Brain microvascular endothelial cell (primary cell): ENCODE data around the gene GRIN2C.

Experiments used
- DNase-seq: peaks from one replicate; pipeline ENCODE4 v3.0.0-alpha.2; 2020
- H3K27ac ChIP-seq: fragments of 250-450 bp; sonication (Bioruptor Pico); 2 replicates; pipeline ENCODE4 v1.5.1; 2020; ENCODE audit warnings: mild to moderate bottlenecking, moderate library complexity
- H3K27me3 ChIP-seq: fragments of 250-450 bp; sonication (Bioruptor Pico); replicated peaks from 2 replicates; pipeline ENCODE4 v1.5.1; 2020; ENCODE audit warnings: mild to moderate bottlenecking
- H3K36me3 ChIP-seq: fragments of 250-450 bp; sonication (Bioruptor Pico); replicated peaks from 2 replicates; pipeline ENCODE4 v1.5.1; 2020; ENCODE audit warnings: mild to moderate bottlenecking
- H3K4me3 ChIP-seq: 2 replicates; pipeline ENCODE4 v1.5.1; 2011; ENCODE audit warnings: low read depth, mild to moderate bottlenecking, control low read depth, low read length, moderate library complexity
- CTCF ChIP-seq: IDR thresholded peaks from 2 replicates; pipeline ENCODE4 v1.5.1; 2011; ENCODE audit warnings: low read depth, mild to moderate bottlenecking, moderate library complexity, low read length, control low read depth, inconsistent platforms; ENCODE audit errors: missing control alignments
- in situ Hi-C: cut with HindIII; loops from 2 replicates; pipeline ENCODE4 v1.10.0; 2017; ENCODE audit warnings: low sequenced_read_pairs, low pct_ligation_motif_present

The GRIN2C gene

DNA sequence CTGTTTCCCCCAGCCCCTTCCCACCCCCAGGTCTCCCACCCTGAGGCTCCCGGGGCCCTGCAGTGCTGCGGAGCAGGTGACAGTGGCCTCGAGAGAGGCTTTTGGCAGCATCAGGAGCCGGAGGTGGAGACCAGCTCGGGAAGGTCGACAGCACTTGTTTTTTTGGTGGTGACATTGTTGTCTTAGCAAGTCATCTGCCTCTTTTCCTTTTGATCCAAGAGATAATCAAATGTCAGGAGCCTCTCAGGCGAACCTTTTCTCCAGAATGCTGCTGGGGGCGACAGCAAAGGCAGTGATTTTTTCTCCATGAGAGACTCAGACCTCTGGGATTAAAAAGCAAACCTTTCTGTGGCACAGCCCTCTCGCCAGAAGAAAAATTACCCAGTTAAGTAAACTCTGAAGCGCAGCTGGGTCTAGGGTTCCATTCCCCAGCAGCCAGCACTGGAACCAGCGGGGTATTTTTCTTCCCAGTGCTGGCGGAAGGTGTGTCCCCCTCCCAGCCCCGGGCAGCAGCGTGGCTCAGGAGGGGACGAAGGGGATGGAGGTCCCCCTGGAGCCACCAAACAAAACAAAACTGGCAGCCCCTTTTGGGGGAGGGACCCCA lies 37.2 kb downstream of the GRIN2C start:
- in situ Hi-C loops: no loop called here
- H3K27me3 ChIP-seq: no peaks in the 10 kb centered on the region
- TF ChIP-seq CTCF: no peak
- DNase-seq: no peak
- peaks cover 10% of the 10 kb centered on the region for H3K36me3 ChIP-seq
- no peak overlapping the region for H3K27ac ChIP-seq
- no peak overlapping the region for H3K4me3 ChIP-seq

DNA sequence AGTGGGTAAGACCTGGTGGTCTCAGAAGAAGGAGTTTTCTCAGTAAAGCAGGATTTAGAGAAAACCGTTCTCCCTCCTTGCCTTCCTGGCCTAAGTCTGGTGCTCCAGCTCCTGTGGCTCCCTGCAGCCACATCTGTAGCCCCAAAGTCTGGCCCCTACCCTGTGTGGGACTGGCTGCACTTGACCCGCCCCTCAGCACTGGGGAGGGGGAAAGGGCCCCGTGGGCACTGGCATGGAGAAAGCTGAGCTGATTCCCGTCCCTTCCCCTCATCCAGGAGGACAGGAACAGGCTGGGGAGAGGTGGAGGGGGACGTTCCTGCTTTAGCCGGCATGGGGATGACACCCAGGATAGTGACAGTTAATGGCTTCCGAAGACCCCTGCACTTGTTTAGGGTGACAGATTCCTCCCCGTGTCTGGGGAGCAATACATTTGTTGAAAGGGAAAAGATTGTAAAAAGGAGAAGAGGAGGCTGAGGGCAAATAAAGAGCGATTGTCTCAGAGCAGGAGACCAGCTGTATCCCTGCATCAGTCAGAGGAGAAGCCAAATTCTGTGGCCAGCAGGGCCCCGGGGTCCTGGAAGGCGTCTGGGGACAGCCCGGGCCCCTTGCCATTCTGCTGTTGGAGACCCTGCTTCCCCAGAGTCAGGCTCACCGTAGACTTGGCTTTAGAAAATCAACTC lies 37.9 kb downstream of the GRIN2C start:
- no peak for TF ChIP-seq CTCF
- Histone ChIP-seq H3K36me3 (peaks cover 10% of the 10 kb centered on the region), H3K4me3 (no peak overlapping the region), H3K27me3 (no peaks in the 10 kb centered on the region), H3K27ac (no peak overlapping the region)
- in situ Hi-C loops: no loop called here
- DNase-seq: no peak

- H3K36me3 ChIP-seq: peaks cover 6% of the 10 kb centered on the region
- DNase-seq: no peak
- no peaks in the 10 kb centered on the region for H3K27me3 ChIP-seq
- H3K4me3 ChIP-seq: no peak overlapping the region
- TF ChIP-seq CTCF: no peak
- no peak overlapping the region for H3K27ac ChIP-seq
- in situ Hi-C loops: no loop called here
These were observed 39.8 kb downstream of the GRIN2C start for GRCh38 chr17:74819801-74820436.

DNA sequence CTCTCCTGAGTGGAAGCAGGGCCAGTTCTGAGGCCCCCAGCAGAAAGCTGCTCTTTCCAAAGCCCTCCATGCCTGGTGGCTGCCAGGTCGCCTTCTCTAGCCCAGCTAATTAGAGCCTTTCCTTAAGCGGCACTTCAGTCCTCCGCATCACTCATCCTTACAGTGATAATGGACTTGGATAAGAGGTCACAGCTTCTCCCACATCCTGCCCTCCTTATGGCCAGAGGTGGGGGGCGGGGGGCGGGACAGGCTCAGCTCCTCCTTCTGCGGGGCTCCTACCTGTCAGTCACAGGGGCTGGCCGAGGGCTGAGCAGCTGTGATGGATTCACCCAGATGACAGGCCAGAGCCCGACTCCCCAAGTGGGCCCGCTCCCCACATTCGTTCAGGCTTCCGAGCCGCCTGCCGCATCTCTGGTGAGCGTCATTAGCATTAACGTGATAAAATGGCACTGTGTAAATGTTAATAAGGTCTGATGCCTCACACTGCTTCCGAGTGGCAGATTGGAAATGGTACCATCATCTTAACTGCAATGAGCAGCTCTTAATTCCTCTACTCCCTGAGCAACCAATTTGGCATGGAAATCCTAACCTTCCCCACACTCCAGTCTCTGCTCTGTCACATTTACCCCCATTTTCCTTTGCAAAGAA lies 41.3 kb downstream of the GRIN2C start:
- in situ Hi-C loops: no loop called here
- Histone ChIP-seq H3K27ac (no peak overlapping the region), H3K27me3 (no peaks in the 10 kb centered on the region), H3K36me3 (peaks cover 3% of the 10 kb centered on the region), H3K4me3 (no peak overlapping the region)
- no peak for DNase-seq
- no peak for TF ChIP-seq CTCF

DNA sequence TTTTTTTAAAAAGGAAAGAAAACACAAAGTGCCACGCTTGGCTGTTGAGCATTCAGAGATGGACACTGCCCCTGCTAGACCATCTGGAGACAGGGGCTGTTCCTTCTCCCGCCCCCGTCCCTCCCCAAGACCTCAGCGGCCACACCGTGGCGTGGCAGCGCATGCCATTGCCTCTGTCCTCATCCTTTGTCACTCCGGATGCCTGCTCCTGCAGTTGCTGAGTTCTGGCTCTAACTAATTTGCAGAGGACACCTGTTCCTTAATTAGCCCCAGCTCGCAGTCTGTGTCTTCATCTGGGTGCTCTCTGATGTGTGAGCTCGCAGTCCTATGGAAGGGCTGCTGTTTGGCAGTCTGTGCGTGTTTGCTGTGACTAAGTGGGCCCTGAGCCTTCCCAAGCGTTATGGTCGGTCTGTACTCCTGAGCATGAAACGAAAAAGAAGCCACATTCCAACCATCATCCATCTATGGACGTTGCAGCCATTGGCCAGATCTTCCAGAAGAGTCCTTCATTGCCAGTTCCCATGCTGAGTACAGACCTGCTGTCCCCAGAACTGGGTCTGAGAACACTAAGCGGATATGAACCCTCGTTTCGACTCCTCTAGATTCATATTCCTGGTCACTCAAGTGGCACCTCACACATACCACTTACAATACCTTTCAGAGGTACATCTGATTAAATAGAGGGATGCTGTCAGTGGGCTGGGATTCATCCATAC lies 42.6 kb downstream of the GRIN2C start:
- H3K4me3 ChIP-seq: no peak overlapping the region
- TF ChIP-seq CTCF: no peak
- peaks cover 3% of the 10 kb centered on the region for H3K36me3 ChIP-seq
- no peak overlapping the region for H3K27ac ChIP-seq
- DNase-seq: no peak
- in situ Hi-C loops: no loop called here
- H3K27me3 ChIP-seq: no peaks in the 10 kb centered on the region
